ENCODE measurements around the gene LRRC34. TPM values are rescaled to one million over a fixed set of nuclear protein-coding genes. Genes with fewer than 3 reads are reported as not detected.

Gene LRRC34
- total and polyA plus RNA-seq, 2 donors (not counting 1 experiment from before 2014, with no cell fraction given) = 3.5 to 11.8 TPM

- ChIA-PET CTCF (no interaction called here), POLR2A (no interaction called here)
- intact Hi-C loops (cut with micrococcal nuclease) = no loop called here
- Histone ChIP-seq H3K4me3 (ENCODE audit: control extremely low read depth in 1 of 5, extremely low read depth in 1 of 5, insufficient read depth in 1 of 5, low read depth in 2 of 5, low read length in 4 of 5) (no peak overlapping the region), H3K36me3 (replicated peaks in 1 of 2; ENCODE audit: control extremely low read depth in 1 of 2, control insufficient read depth in 1 of 2, extremely low read depth in 1 of 2, insufficient read depth in 2 of 2, low read length in 1 of 2) (no peaks in the 10 kb centered on the region), H3K27ac (ENCODE audit: low read length in 2 of 2) (no peak overlapping the region), H4K20me1 (ENCODE audit: control insufficient read depth, insufficient read depth, low read length, poor library complexity, severe bottlenecking) (no peaks in the 10 kb centered on the region), H3K9me3 (ENCODE audit: control extremely low read depth in 1 of 3, control insufficient read depth in 2 of 3, insufficient read depth in 1 of 3, low read length in 2 of 3) (peaks cover 0 to 1% (median 0%) of the 10 kb centered on the region in 3 donors), H2AFZ (ENCODE audit: insufficient read depth, low read depth, low read length, poor library complexity, severe bottlenecking) (no peak overlapping the region), H3K4me1 (ENCODE audit: control insufficient read depth in 2 of 2, insufficient read depth in 2 of 2, low read length in 2 of 2) (no peaks in the 10 kb centered on the region), H3K79me2 (ENCODE audit: control insufficient read depth, insufficient read depth, low read length) (no peaks in the 10 kb centered on the region), H3K4me2 (replicated peaks; ENCODE audit: low read depth, low read length, poor library complexity, severe bottlenecking) (no peak overlapping the region), H3K9ac (ENCODE audit: low read length) (no peak overlapping the region), H3K27me3 (replicated peaks in 1 of 4; ENCODE audit: control extremely low read depth in 1 of 4, control insufficient read depth in 3 of 4, insufficient read depth in 4 of 4, low read length in 3 of 4) (peaks cover 0 to 31% (median 11%) of the 10 kb centered on the region in 4 experiments)
- DNase-seq = no peak
- peaks cover 4% of the 10 kb centered on the region for H3K4me1 Mint-ChIP-seq
- TF ChIP-seq EZH2 (IDR thresholded peaks at IDR 0.05; ENCODE audit: borderline replicate concordance, insufficient read depth, low read depth, low read length, poor library complexity, severe bottlenecking) (no peak), CTCF (IDR thresholded peaks at IDR 0.05) (no peak)
- H3K4me3 Mint-ChIP-seq = no peak overlapping the region
- no peaks in the 10 kb centered on the region for H3K9me3 Mint-ChIP-seq (ENCODE audit: insufficient read depth)
- ATAC-seq (ENCODE audit: low read depth) = no peak
- WGBS (ENCODE audit: insufficient coverage) = 89% methylated on average over 1 of the region's 3 CpGs
- peaks cover 44% of the 10 kb centered on the region for H3K27me3 Mint-ChIP-seq
- H3K27ac Mint-ChIP-seq = no peak overlapping the region
Measured at GRCh38 chr3:169748670-169749069, 64.0 kb downstream of the LRRC34 start.

GRCh38 chr3:169746924-169747323 lies 65.8 kb downstream of the LRRC34 start:
- H2AFZ ChIP-seq (ENCODE audit: insufficient read depth, low read depth, low read length, poor library complexity, severe bottlenecking) = no peak overlapping the region
- CTCF ChIA-PET = interaction anchor here (1.2 to 3.3 kb wide), 2 partner anchors 16 to 598 kb away, joined by 4 to 16 read pairs; no protein-coding TSS in a partner anchor
- TF ChIP-seq CTCF (IDR thresholded peaks at IDR 0.05) (no peak), EZH2 (IDR thresholded peaks at IDR 0.05; ENCODE audit: borderline replicate concordance, insufficient read depth, low read depth, low read length, poor library complexity, severe bottlenecking) (no peak)
- H3K4me1 ChIP-seq (ENCODE audit: control insufficient read depth in 2 of 2, insufficient read depth in 2 of 2, low read length in 2 of 2) = no peaks in the 10 kb centered on the region
- no peak overlapping the region for H3K27ac Mint-ChIP-seq
- H3K4me1 Mint-ChIP-seq = peaks cover 4% of the 10 kb centered on the region
- H4K20me1 ChIP-seq (ENCODE audit: control insufficient read depth, insufficient read depth, low read length, poor library complexity, severe bottlenecking) = no peaks in the 10 kb centered on the region
- H3K27ac ChIP-seq (ENCODE audit: low read length in 2 of 2) = no peak overlapping the region
- H3K36me3 ChIP-seq (replicated peaks in 1 of 2; ENCODE audit: control extremely low read depth in 1 of 2, control insufficient read depth in 1 of 2, extremely low read depth in 1 of 2, insufficient read depth in 2 of 2, low read length in 1 of 2) = no peaks in the 10 kb centered on the region
- intact Hi-C loops (cut with micrococcal nuclease) = no loop called here
- POLR2A ChIA-PET = no interaction called here
- H3K9me3 Mint-ChIP-seq (ENCODE audit: insufficient read depth) = no peaks in the 10 kb centered on the region
- H3K79me2 ChIP-seq (ENCODE audit: control insufficient read depth, insufficient read depth, low read length) = no peaks in the 10 kb centered on the region
- no peak overlapping the region for H3K4me2 ChIP-seq (replicated peaks; ENCODE audit: low read depth, low read length, poor library complexity, severe bottlenecking)
- peaks cover 37% of the 10 kb centered on the region for H3K27me3 Mint-ChIP-seq
- H3K4me3 Mint-ChIP-seq = no peak overlapping the region
- H3K9ac ChIP-seq (ENCODE audit: low read length) = no peak overlapping the region
- DNase-seq = no peak
- 27% methylated on average over 4 of the region's 6 CpGs for WGBS (ENCODE audit: insufficient coverage)
- ATAC-seq (ENCODE audit: low read depth) = no peak
- peaks cover 0 to 1% (median 0%) of the 10 kb centered on the region in 3 donors for H3K9me3 ChIP-seq (ENCODE audit: control extremely low read depth in 1 of 3, control insufficient read depth in 2 of 3, insufficient read depth in 1 of 3, low read length in 2 of 3)
- no peak overlapping the region for H3K4me3 ChIP-seq (ENCODE audit: control extremely low read depth in 1 of 5, extremely low read depth in 1 of 5, insufficient read depth in 1 of 5, low read depth in 2 of 5, low read length in 4 of 5)
- peaks cover 0 to 23% (median 11%) of the 10 kb centered on the region in 4 experiments for H3K27me3 ChIP-seq (replicated peaks in 1 of 4; ENCODE audit: control extremely low read depth in 1 of 4, control insufficient read depth in 3 of 4, insufficient read depth in 4 of 4, low read length in 3 of 4)

All from B cell (primary cell).